Measurements from ENCODE around the gene ATP8A2.

DNA sequence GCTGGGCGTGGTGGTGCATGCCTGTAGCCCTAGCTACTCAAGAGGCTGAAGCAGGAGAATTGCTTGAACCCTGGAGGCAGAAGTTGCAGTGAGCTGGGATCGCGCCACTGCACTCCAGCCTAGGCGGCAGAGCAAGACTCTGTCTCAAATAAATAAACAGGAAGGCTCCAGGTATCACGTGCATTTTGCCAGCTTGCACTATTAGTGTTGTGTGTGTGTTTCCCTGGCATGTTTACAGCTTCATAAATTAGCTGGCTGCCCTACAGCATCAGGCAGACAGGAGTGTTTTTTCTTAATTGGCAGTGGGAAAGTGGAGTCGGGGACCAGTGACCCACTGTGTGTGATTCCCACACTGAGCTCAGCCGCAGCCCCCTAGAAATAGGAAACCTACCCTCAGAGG is 647.5 kb downstream of the ATP8A2 start:
- TF ChIP-seq CTCF (conservative IDR thresholded peaks at IDR 0.05): no peak
- TF ChIP-seq ZFX (IDR thresholded peaks at IDR 0.05): no peak
